PFSK-1 (cell line): ENCODE measurements around the gene SLC39A1.

Experiments used
- FOXP2 ChIP-seq: optimal IDR thresholded peaks from 2 replicates; pipeline ENCODE3; 2011; ENCODE audit warnings: borderline replicate concordance, control low read depth, inconsistent platforms; ENCODE audit not compliant: insufficient read depth; ENCODE audit errors: extremely low read length, extremely low read depth
- POLR2AphosphoS5 ChIP-seq: IDR thresholded peaks from 2 replicates; pipeline ENCODE4 v1.6.1; 2012; ENCODE audit warnings: low read depth, mild to moderate bottlenecking, control low read depth, low read length, moderate library complexity
- SIN3A ChIP-seq: IDR thresholded peaks from 2 replicates; pipeline ENCODE4 v1.6.1; 2012; ENCODE audit warnings: mild to moderate bottlenecking, low read length, moderate library complexity, borderline replicate concordance; ENCODE audit not compliant: insufficient read depth
- TAF1 ChIP-seq: IDR thresholded peaks from 2 replicates; pipeline ENCODE4 v1.6.1; 2012; ENCODE audit warnings: low read length, control low read depth, borderline replicate concordance; ENCODE audit not compliant: insufficient read depth
- TF ChIP-seq, protein P1 (sequence below), 2 experiments: IDR thresholded peaks; 2 replicates each; pipeline versions ENCODE4 v1.6.1 to v1.8.0; 2011 to 2012; ENCODE audit warnings: low read depth in 2 of 2, low read length in 2 of 2, control low read depth in 1 of 2, inconsistent platforms in 1 of 2, mild to moderate bottlenecking in 1 of 2, moderate library complexity in 1 of 2; ENCODE audit not compliant: insufficient read depth in 1 of 2

Gene SLC39A1

GRCh38 chr1:153936011-153936802 lies 27.1 kb downstream of the SLC39A1 start:
- TF ChIP-seq FOXP2 (no peak), SIN3A (no peak), POLR2AphosphoS5 (no peak), TAF1 (no peak)
- TF ChIP-seq, protein P1, sequence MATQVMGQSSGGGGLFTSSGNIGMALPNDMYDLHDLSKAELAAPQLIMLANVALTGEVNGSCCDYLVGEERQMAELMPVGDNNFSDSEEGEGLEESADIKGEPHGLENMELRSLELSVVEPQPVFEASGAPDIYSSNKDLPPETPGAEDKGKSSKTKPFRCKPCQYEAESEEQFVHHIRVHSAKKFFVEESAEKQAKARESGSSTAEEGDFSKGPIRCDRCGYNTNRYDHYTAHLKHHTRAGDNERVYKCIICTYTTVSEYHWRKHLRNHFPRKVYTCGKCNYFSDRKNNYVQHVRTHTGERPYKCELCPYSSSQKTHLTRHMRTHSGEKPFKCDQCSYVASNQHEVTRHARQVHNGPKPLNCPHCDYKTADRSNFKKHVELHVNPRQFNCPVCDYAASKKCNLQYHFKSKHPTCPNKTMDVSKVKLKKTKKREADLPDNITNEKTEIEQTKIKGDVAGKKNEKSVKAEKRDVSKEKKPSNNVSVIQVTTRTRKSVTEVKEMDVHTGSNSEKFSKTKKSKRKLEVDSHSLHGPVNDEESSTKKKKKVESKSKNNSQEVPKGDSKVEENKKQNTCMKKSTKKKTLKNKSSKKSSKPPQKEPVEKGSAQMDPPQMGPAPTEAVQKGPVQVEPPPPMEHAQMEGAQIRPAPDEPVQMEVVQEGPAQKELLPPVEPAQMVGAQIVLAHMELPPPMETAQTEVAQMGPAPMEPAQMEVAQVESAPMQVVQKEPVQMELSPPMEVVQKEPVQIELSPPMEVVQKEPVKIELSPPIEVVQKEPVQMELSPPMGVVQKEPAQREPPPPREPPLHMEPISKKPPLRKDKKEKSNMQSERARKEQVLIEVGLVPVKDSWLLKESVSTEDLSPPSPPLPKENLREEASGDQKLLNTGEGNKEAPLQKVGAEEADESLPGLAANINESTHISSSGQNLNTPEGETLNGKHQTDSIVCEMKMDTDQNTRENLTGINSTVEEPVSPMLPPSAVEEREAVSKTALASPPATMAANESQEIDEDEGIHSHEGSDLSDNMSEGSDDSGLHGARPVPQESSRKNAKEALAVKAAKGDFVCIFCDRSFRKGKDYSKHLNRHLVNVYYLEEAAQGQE (IDR thresholded peaks at IDR 0.05; ENCODE audit: insufficient read depth in 1 of 2, low read depth in 2 of 2, low read length in 2 of 2) = no peak

- TF ChIP-seq TAF1 (no peak), FOXP2 (no peak), SIN3A (no peak), POLR2AphosphoS5 (no peak)
- TF ChIP-seq, protein P1 (IDR thresholded peaks at IDR 0.05; ENCODE audit: insufficient read depth in 1 of 2, low read depth in 2 of 2, low read length in 2 of 2) = no peak
Observed at GRCh38 chr1:153934746-153935145, 28.6 kb downstream of the SLC39A1 start.

DNA sequence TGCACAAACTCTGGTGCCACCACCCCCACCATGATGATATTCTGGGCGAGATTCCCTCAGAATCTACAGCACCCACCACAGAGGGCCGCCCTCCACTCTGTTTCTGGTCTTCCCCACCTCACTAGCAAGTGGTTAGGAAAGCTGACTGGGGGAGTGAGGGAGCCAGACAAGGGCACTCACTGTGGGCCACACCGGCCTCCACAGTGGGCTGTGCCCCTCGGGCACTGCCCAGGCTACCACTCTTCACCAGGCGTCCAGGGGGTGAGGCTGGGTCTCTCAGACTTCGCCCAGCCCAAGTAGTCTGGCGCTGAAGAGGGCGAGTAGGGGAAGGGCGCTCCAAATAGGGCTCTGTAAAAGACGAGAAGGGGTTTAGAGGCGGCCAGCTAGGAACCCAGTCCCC lies 29.4 kb downstream of the SLC39A1 start:
- no peak for TF ChIP-seq TAF1
- no peak for TF ChIP-seq FOXP2
- no peak for TF ChIP-seq POLR2AphosphoS5
- TF ChIP-seq, protein P1 (IDR thresholded peaks at IDR 0.05; ENCODE audit: insufficient read depth in 1 of 2, low read depth in 2 of 2, low read length in 2 of 2) = no peak
- no peak for TF ChIP-seq SIN3A

- TF ChIP-seq POLR2AphosphoS5 = no peak
- TF ChIP-seq, protein P1 (IDR thresholded peaks at IDR 0.05; ENCODE audit: insufficient read depth in 1 of 2, low read depth in 2 of 2, low read length in 2 of 2) = no peak
- no peak for TF ChIP-seq SIN3A
- no peak for TF ChIP-seq FOXP2
- TF ChIP-seq TAF1 = no peak
Observed at GRCh38 chr1:153933430-153933829, 29.9 kb downstream of the SLC39A1 start.
